ENCODE results near the gene SFMBT2.

SFMBT2 gene

GRCh38 chr10:7373039-7373438 is 37.8 kb downstream of the SFMBT2 start:
- peaks cover 2 to 15% of the 10 kb centered on the region in 2 donors for H3K36me3 ChIP-seq (ENCODE audit: control insufficient read depth in 2 of 2, insufficient read depth in 2 of 2, low read length in 2 of 2)
- no peak overlapping the region for H3K9ac ChIP-seq (ENCODE audit: low read depth in 1 of 2, low read length in 2 of 2)
- H3K27ac ChIP-seq (ENCODE audit: low read depth in 2 of 2, low read length in 2 of 2) = no peak overlapping the region
- H3K4me3 ChIP-seq (ENCODE audit: low read length in 2 of 2) = no peak overlapping the region
- H3K27me3 ChIP-seq (ENCODE audit: control insufficient read depth in 2 of 2, insufficient read depth in 2 of 2, low read length in 2 of 2) = no peaks in the 10 kb centered on the region
- no peaks in the 10 kb centered on the region for H3K4me1 ChIP-seq (ENCODE audit: control insufficient read depth in 2 of 2, insufficient read depth in 2 of 2, low read length in 2 of 2)
- no peaks in the 10 kb centered on the region for H3K9me3 ChIP-seq (ENCODE audit: control insufficient read depth in 2 of 2, low read length in 2 of 2)

DNA sequence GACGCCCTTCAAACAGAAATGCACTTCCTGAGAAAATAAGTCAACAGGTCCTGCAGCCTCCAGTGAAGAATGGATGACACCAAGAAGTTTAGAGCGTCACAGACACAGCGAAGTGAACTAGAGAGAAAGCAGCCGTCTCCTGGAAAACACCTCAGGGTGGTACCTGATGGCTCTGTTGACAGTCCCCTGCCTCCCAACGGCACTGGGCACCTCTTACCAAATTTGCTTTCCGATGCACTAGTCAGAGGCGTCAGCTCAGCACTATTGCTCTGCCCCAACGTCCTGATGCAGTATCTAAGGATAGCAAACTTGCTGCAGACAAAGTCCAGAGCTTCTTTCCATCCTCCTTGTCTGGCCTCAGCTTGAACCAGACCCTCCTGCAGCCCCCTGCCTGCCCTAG is 38.3 kb downstream of the SFMBT2 start:
- Histone ChIP-seq H3K27ac (ENCODE audit: low read depth in 2 of 2, low read length in 2 of 2) (no peak overlapping the region), H3K27me3 (ENCODE audit: control insufficient read depth in 2 of 2, insufficient read depth in 2 of 2, low read length in 2 of 2) (no peaks in the 10 kb centered on the region), H3K9me3 (ENCODE audit: control insufficient read depth in 2 of 2, low read length in 2 of 2) (no peaks in the 10 kb centered on the region), H3K36me3 (ENCODE audit: control insufficient read depth in 2 of 2, insufficient read depth in 2 of 2, low read length in 2 of 2) (peaks cover 3 to 17% of the 10 kb centered on the region in 2 donors), H3K4me1 (ENCODE audit: control insufficient read depth in 2 of 2, insufficient read depth in 2 of 2, low read length in 2 of 2) (no peaks in the 10 kb centered on the region), H3K9ac (ENCODE audit: low read depth in 1 of 2, low read length in 2 of 2) (no peak overlapping the region), H3K4me3 (ENCODE audit: low read length in 2 of 2) (no peak overlapping the region)

DNA sequence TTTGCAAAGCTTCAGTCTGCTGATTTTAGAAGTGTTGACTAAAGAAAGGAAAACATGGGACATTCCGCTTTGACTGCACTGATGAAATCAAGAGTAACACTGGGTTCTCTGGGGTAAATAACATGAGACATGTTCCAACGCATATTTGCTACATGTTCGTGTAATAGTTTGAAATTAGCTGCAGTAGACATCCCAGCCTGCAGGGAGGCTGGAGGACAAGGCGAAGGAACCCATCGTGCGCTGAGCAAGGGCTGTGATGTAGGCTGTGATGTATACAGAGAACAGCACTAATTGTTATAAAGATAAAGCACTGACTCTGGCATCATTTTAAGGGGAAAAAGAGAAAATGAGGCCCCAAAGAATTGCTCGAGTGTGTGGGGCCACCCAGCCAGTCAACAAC is 40.3 kb downstream of the SFMBT2 start:
- Histone ChIP-seq H3K27me3 (ENCODE audit: control insufficient read depth in 2 of 2, insufficient read depth in 2 of 2, low read length in 2 of 2) (no peaks in the 10 kb centered on the region), H3K9ac (ENCODE audit: low read depth in 1 of 2, low read length in 2 of 2) (no peak overlapping the region), H3K4me1 (ENCODE audit: control insufficient read depth in 2 of 2, insufficient read depth in 2 of 2, low read length in 2 of 2) (no peaks in the 10 kb centered on the region), H3K36me3 (ENCODE audit: control insufficient read depth in 2 of 2, insufficient read depth in 2 of 2, low read length in 2 of 2) (peaks cover 3 to 18% of the 10 kb centered on the region in 2 donors), H3K9me3 (ENCODE audit: control insufficient read depth in 2 of 2, low read length in 2 of 2) (no peaks in the 10 kb centered on the region), H3K27ac (ENCODE audit: low read depth in 2 of 2, low read length in 2 of 2) (no peak overlapping the region), H3K4me3 (ENCODE audit: low read length in 2 of 2) (no peak overlapping the region)

- no peaks in the 10 kb centered on the region for H3K27me3 ChIP-seq (ENCODE audit: control insufficient read depth in 2 of 2, insufficient read depth in 2 of 2, low read length in 2 of 2)
- H3K36me3 ChIP-seq (ENCODE audit: control insufficient read depth in 2 of 2, insufficient read depth in 2 of 2, low read length in 2 of 2) = peaks cover 3 to 14% of the 10 kb centered on the region in 2 donors
- H3K4me3 ChIP-seq (ENCODE audit: low read length in 2 of 2) = no peak overlapping the region
- no peak overlapping the region for H3K27ac ChIP-seq (ENCODE audit: low read depth in 2 of 2, low read length in 2 of 2)
- no peaks in the 10 kb centered on the region for H3K4me1 ChIP-seq (ENCODE audit: control insufficient read depth in 2 of 2, insufficient read depth in 2 of 2, low read length in 2 of 2)
- no peaks in the 10 kb centered on the region for H3K9me3 ChIP-seq (ENCODE audit: control insufficient read depth in 2 of 2, low read length in 2 of 2)
- no peak overlapping the region for H3K9ac ChIP-seq (ENCODE audit: low read depth in 1 of 2, low read length in 2 of 2)
Observed at GRCh38 chr10:7365027-7365745, 45.6 kb downstream of the SFMBT2 start.

GRCh38 chr10:7364474-7364873 is 46.4 kb downstream of the SFMBT2 start:
- H3K36me3 ChIP-seq (ENCODE audit: control insufficient read depth in 2 of 2, insufficient read depth in 2 of 2, low read length in 2 of 2) = peaks cover 3 to 11% of the 10 kb centered on the region in 2 donors
- H3K27me3 ChIP-seq (ENCODE audit: control insufficient read depth in 2 of 2, insufficient read depth in 2 of 2, low read length in 2 of 2) = no peaks in the 10 kb centered on the region
- H3K9me3 ChIP-seq (ENCODE audit: control insufficient read depth in 2 of 2, low read length in 2 of 2) = no peaks in the 10 kb centered on the region
- no peaks in the 10 kb centered on the region for H3K4me1 ChIP-seq (ENCODE audit: control insufficient read depth in 2 of 2, insufficient read depth in 2 of 2, low read length in 2 of 2)
- H3K4me3 ChIP-seq (ENCODE audit: low read length in 2 of 2) = no peak overlapping the region
- H3K9ac ChIP-seq (ENCODE audit: low read depth in 1 of 2, low read length in 2 of 2) = no peak overlapping the region
- no peak overlapping the region for H3K27ac ChIP-seq (ENCODE audit: low read depth in 2 of 2, low read length in 2 of 2)

DNA sequence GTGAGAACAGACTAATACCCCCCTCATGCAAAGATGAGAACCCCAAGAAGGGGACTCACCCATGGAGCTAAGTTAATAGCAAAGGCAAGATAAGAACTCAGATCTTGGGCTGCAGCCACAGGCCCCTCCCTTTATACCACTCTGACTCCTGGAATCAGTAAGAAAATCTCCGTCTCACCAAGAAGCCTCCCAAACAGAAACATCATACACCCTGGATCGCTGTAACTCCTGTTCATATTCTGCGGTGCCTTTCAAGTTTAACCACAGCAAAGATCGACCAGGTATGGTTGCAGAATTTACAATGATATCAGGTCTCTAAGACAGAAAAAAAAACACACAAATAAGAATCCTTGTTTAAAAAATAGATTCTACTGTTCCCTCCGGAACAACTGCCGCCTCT is 47.1 kb downstream of the SFMBT2 start:
- H3K9me3 ChIP-seq (ENCODE audit: control insufficient read depth in 2 of 2, low read length in 2 of 2) = no peaks in the 10 kb centered on the region
- no peak overlapping the region for H3K9ac ChIP-seq (ENCODE audit: low read depth in 1 of 2, low read length in 2 of 2)
- no peaks in the 10 kb centered on the region for H3K4me1 ChIP-seq (ENCODE audit: control insufficient read depth in 2 of 2, insufficient read depth in 2 of 2, low read length in 2 of 2)
- H3K27me3 ChIP-seq (ENCODE audit: control insufficient read depth in 2 of 2, insufficient read depth in 2 of 2, low read length in 2 of 2) = no peaks in the 10 kb centered on the region
- peaks cover 3 to 11% of the 10 kb centered on the region in 2 donors for H3K36me3 ChIP-seq (ENCODE audit: control insufficient read depth in 2 of 2, insufficient read depth in 2 of 2, low read length in 2 of 2)
- H3K4me3 ChIP-seq (ENCODE audit: low read length in 2 of 2) = no peak overlapping the region
- H3K27ac ChIP-seq (ENCODE audit: low read depth in 2 of 2, low read length in 2 of 2) = no peak overlapping the region

DNA sequence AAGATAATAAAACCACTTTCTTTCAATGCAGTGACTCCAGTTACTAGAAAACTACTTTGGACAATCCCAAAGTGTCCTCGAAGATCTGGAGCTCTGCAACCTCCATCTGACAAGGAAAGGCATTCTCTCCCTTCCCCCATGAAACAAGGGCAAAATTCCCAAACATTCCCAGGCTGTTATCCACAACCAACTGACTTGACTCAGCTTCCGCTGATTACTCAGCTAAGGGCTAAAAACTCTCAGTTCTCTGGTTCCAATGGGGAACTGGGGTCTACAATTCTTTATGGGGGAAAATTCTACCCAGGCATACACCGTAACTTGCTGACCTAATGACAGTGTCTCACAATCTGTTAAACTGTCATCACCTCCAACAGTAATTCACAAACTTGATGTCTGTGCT is 48.4 kb downstream of the SFMBT2 start:
- H3K27ac ChIP-seq (ENCODE audit: low read depth in 2 of 2, low read length in 2 of 2) = no peak overlapping the region
- H3K4me3 ChIP-seq (ENCODE audit: low read length in 2 of 2) = no peak overlapping the region
- H3K4me1 ChIP-seq (ENCODE audit: control insufficient read depth in 2 of 2, insufficient read depth in 2 of 2, low read length in 2 of 2) = no peaks in the 10 kb centered on the region
- H3K9me3 ChIP-seq (ENCODE audit: control insufficient read depth in 2 of 2, low read length in 2 of 2) = peaks cover 0 to 2% of the 10 kb centered on the region in 2 donors
- H3K9ac ChIP-seq (ENCODE audit: low read depth in 1 of 2, low read length in 2 of 2) = no peak overlapping the region
- H3K36me3 ChIP-seq (ENCODE audit: control insufficient read depth in 2 of 2, insufficient read depth in 2 of 2, low read length in 2 of 2) = peaks cover 0 to 12% of the 10 kb centered on the region in 2 donors
- H3K27me3 ChIP-seq (ENCODE audit: control insufficient read depth in 2 of 2, insufficient read depth in 2 of 2, low read length in 2 of 2) = no peaks in the 10 kb centered on the region

- Histone ChIP-seq H3K36me3 (ENCODE audit: control insufficient read depth in 2 of 2, insufficient read depth in 2 of 2, low read length in 2 of 2) (peaks cover 0 to 10% of the 10 kb centered on the region in 2 donors), H3K4me3 (ENCODE audit: low read length in 2 of 2) (no peak overlapping the region), H3K4me1 (ENCODE audit: control insufficient read depth in 2 of 2, insufficient read depth in 2 of 2, low read length in 2 of 2) (no peaks in the 10 kb centered on the region), H3K27ac (ENCODE audit: low read depth in 2 of 2, low read length in 2 of 2) (no peak overlapping the region), H3K9ac (ENCODE audit: low read depth in 1 of 2, low read length in 2 of 2) (no peak overlapping the region), H3K27me3 (ENCODE audit: control insufficient read depth in 2 of 2, insufficient read depth in 2 of 2, low read length in 2 of 2) (no peaks in the 10 kb centered on the region), H3K9me3 (ENCODE audit: control insufficient read depth in 2 of 2, low read length in 2 of 2) (peaks cover 0 to 2% of the 10 kb centered on the region in 2 donors)
Observed at GRCh38 chr10:7361316-7361715, 49.5 kb downstream of the SFMBT2 start.

- Histone ChIP-seq H3K4me1 (ENCODE audit: control insufficient read depth in 2 of 2, insufficient read depth in 2 of 2, low read length in 2 of 2) (no peaks in the 10 kb centered on the region), H3K4me3 (ENCODE audit: low read length in 2 of 2) (no peak overlapping the region), H3K9ac (ENCODE audit: low read depth in 1 of 2, low read length in 2 of 2) (no peak overlapping the region), H3K36me3 (ENCODE audit: control insufficient read depth in 2 of 2, insufficient read depth in 2 of 2, low read length in 2 of 2) (peaks cover 0 to 3% of the 10 kb centered on the region in 2 donors), H3K9me3 (ENCODE audit: control insufficient read depth in 2 of 2, low read length in 2 of 2) (peaks cover 0 to 2% of the 10 kb centered on the region in 2 donors), H3K27me3 (ENCODE audit: control insufficient read depth in 2 of 2, insufficient read depth in 2 of 2, low read length in 2 of 2) (no peaks in the 10 kb centered on the region), H3K27ac (ENCODE audit: low read depth in 2 of 2, low read length in 2 of 2) (no peak overlapping the region)
Observed at GRCh38 chr10:7359954-7360353, 50.9 kb downstream of the SFMBT2 start.

DNA sequence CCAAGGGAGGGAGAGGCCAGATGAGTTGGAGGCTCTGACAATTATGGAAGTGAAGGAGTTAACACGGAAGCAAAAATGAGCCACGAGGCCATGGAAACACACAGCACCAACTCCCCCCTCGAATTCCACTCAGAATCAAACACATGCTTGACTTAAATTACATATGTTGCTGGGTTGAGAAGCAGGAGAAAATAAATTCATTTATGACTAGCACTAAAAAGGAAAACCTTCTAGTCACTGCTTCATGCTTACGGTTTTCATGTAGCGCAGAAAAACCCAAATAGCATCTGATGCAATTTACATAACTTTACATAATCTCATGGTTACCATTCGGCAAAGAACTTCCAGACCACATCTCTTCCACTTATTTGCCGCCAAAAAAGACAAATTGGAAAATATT is 51.5 kb downstream of the SFMBT2 start:
- H3K4me1 ChIP-seq (ENCODE audit: control insufficient read depth in 2 of 2, insufficient read depth in 2 of 2, low read length in 2 of 2) = no peaks in the 10 kb centered on the region
- H3K27ac ChIP-seq (ENCODE audit: low read depth in 2 of 2, low read length in 2 of 2) = no peak overlapping the region
- peaks cover 0 to 2% of the 10 kb centered on the region in 2 donors for H3K36me3 ChIP-seq (ENCODE audit: control insufficient read depth in 2 of 2, insufficient read depth in 2 of 2, low read length in 2 of 2)
- no peak overlapping the region for H3K9ac ChIP-seq (ENCODE audit: low read depth in 1 of 2, low read length in 2 of 2)
- peaks cover 0 to 2% of the 10 kb centered on the region in 2 donors for H3K9me3 ChIP-seq (ENCODE audit: control insufficient read depth in 2 of 2, low read length in 2 of 2)
- H3K27me3 ChIP-seq (ENCODE audit: control insufficient read depth in 2 of 2, insufficient read depth in 2 of 2, low read length in 2 of 2) = no peaks in the 10 kb centered on the region
- no peak overlapping the region for H3K4me3 ChIP-seq (ENCODE audit: low read length in 2 of 2)
